Glutamatergic neuron (in vitro differentiated cells): ENCODE data around the gene BRD2. TPM values are rescaled to one million over a fixed set of nuclear protein-coding genes. Genes with fewer than 3 reads are reported as not detected.

Experiments
- DNase-seq: peaks from one replicate; pipeline ENCODE4 v3.0.0; 2022
- H3K27ac Mint-ChIP-seq: one replicate; pipeline ENCODE4 v1.8.0; 2020; ENCODE audit warnings: mild to moderate bottlenecking, mixed read lengths, inconsistent platforms; ENCODE audit not compliant: unreplicated experiment
- H3K27me3 Mint-ChIP-seq: one replicate; pipeline ENCODE4 v1.8.0; 2020; ENCODE audit warnings: mild to moderate bottlenecking, moderate library complexity, mixed read lengths, inconsistent platforms; ENCODE audit not compliant: unreplicated experiment
- H3K36me3 Mint-ChIP-seq: one replicate; pipeline ENCODE4 v1.8.0; 2020; ENCODE audit warnings: mild to moderate bottlenecking, mixed read lengths, inconsistent platforms; ENCODE audit not compliant: unreplicated experiment
- H3K4me1 Mint-ChIP-seq: one replicate; pipeline ENCODE4 v1.8.0; 2020; ENCODE audit warnings: mild to moderate bottlenecking, low read depth, mixed read lengths, inconsistent platforms; ENCODE audit not compliant: unreplicated experiment
- H3K4me3 Mint-ChIP-seq: one replicate; pipeline ENCODE4 v1.8.0; 2020; ENCODE audit warnings: mild to moderate bottlenecking, mixed read lengths, inconsistent platforms; ENCODE audit not compliant: unreplicated experiment
- H3K9me3 Mint-ChIP-seq: one replicate; pipeline ENCODE4 v1.8.0; 2020; ENCODE audit warnings: mild to moderate bottlenecking, moderate library complexity, mixed read lengths, inconsistent platforms; ENCODE audit not compliant: unreplicated experiment
- total RNA-seq: library from RNA; stranded (reverse); fragmentation: NEBNext Ultra II Directional; extraction: Animal tissue kit (Norgen Biotek cat#: 25700); gene quantifications from one replicate; pipeline ENCODE4 v1.2.1, GENCODE V29; 2021; ENCODE audit not compliant: unreplicated experiment
- TF ChIP-seq, protein P1 (sequence below): fragments of 200-600 bp; sonication (generic); IDR thresholded peaks from one replicate; pipeline ENCODE4 v1.5.0; 2021; ENCODE audit not compliant: partially characterized antibody, unreplicated experiment

BRD2 gene
- total RNA-seq, 1 donor from 2014 or later: 213 TPM

DNA sequence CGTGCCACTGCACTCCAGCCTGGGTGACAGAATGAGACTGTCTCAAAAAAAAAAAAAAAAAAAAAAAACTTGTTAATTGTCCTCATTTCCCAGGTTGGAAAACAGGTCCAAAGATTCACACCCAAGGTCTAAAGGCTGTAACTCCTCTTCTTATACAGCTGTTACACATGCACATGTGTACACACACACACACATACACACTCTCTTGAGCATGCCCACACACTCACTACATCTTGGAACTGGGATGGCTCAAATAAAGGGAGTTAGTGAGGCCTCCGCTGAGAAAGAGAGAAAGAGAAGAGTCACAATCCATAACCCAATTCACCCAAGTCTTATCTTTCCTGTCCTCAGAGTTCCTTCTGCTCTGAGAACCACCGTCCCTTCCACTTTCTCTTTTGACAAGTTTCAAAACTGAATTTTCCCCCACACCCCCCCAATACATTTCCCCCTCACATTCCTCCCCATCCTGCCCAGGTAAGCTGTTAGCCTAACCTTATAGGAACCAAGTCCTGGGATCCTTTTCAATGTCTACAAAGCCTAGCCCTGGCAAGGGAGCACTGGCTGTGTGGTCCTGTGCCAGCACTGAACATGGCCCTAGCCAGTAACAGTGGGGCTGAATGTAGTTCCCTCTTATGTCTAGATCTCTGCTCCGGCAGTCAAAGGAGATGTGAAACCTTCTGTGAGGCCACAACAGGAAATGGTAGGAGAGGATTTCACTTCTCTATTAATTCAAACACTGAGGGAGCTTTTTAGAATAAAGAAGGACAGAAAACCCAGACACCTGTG lies 24.3 kb upstream of the BRD2 start:
- Mint-ChIP-seq H3K4me1 (no peaks in the 10 kb centered on the region), H3K27ac (no peak overlapping the region), H3K36me3 (no peaks in the 10 kb centered on the region), H3K9me3 (peaks cover 4% of the 10 kb centered on the region), H3K27me3 (peaks cover 3% of the 10 kb centered on the region), H3K4me3 (no peak overlapping the region)
- DNase-seq: no peak
- TF ChIP-seq, protein P1, sequence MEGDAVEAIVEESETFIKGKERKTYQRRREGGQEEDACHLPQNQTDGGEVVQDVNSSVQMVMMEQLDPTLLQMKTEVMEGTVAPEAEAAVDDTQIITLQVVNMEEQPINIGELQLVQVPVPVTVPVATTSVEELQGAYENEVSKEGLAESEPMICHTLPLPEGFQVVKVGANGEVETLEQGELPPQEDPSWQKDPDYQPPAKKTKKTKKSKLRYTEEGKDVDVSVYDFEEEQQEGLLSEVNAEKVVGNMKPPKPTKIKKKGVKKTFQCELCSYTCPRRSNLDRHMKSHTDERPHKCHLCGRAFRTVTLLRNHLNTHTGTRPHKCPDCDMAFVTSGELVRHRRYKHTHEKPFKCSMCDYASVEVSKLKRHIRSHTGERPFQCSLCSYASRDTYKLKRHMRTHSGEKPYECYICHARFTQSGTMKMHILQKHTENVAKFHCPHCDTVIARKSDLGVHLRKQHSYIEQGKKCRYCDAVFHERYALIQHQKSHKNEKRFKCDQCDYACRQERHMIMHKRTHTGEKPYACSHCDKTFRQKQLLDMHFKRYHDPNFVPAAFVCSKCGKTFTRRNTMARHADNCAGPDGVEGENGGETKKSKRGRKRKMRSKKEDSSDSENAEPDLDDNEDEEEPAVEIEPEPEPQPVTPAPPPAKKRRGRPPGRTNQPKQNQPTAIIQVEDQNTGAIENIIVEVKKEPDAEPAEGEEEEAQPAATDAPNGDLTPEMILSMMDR: no peak

DNA sequence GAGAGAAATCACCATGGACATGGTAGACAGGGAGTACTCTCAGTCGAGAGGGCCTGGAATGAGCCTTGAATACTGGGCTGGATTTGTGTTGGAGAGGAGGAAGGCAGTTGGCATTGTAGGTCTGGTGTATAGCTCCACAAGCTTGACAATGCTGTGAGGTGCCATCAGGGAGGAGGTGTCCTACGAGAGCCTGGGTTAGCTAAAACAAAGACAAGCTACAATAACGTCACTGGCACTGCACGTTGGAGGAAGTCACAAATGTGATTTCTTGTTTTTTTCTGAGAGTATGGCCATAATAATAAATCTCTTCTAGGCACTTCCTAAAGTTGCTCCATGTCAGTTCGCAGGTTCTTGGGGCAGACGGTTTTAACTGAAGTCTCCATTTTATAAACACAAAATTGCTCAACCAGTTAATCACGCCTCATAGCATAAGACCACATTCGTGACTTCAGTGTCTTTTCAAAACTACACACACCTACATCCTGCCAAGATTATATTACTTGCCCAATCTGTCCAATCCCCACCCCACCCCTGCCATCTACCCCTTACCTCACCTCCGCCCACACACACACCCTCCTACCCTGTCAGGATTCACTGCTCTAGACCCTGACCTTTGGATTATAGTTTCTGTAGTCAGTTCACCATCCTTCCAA lies 23.2 kb upstream of the BRD2 start:
- H3K4me1 Mint-ChIP-seq: no peaks in the 10 kb centered on the region
- no peak for DNase-seq
- no peak overlapping the region for H3K27ac Mint-ChIP-seq
- peaks cover 4% of the 10 kb centered on the region for H3K9me3 Mint-ChIP-seq
- TF ChIP-seq, protein P1: no peak
- no peak overlapping the region for H3K4me3 Mint-ChIP-seq
- H3K27me3 Mint-ChIP-seq: peaks cover 4% of the 10 kb centered on the region
- H3K36me3 Mint-ChIP-seq: no peaks in the 10 kb centered on the region

DNA sequence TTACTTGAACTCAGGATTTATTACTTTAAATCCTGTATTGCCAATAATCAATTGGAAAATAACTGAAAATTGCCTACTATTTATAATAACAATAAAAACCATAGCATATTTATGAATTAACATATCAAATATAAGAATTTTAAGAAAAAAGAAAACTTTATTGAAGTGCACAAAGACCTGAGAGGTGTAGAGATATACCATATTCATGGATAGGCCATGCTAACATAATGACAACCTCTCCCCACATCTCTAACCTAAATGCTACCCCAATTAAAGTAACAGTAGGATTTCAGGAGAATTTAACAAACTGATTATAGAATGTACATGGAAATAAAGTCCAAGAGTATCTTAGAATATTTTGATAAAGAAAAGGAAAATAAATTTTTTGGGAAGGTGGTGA lies 22.4 kb upstream of the BRD2 start:
- Mint-ChIP-seq H3K4me1 (no peaks in the 10 kb centered on the region), H3K36me3 (no peaks in the 10 kb centered on the region), H3K9me3 (peaks cover 4% of the 10 kb centered on the region), H3K27ac (no peak overlapping the region), H3K4me3 (no peak overlapping the region), H3K27me3 (peaks cover 4% of the 10 kb centered on the region)
- no peak for DNase-seq
- TF ChIP-seq, protein P1: no peak

DNA sequence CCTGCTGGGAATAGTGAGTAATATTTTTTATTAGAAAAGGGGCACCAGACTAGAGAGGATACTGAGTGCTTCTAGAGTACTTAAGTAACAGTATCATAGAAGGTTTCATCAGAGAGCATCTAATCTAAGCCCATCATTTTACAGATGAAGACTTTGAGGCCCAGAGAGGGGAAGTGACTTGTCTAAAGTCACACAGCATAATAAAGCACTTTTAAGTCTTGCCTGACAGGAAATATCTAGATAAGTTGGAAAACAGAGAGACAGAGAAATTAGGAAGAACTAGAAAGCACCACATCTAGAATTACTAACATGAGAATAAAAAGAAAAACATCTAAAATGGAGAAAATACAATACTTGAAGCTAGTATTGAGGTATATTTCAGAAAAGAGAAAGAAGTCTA lies 21.5 kb upstream of the BRD2 start:
- Mint-ChIP-seq H3K4me3 (no peak overlapping the region), H3K4me1 (no peaks in the 10 kb centered on the region), H3K9me3 (peaks cover 4% of the 10 kb centered on the region), H3K27me3 (peaks cover 4% of the 10 kb centered on the region), H3K27ac (no peak overlapping the region), H3K36me3 (no peaks in the 10 kb centered on the region)
- TF ChIP-seq, protein P1: no peak
- no peak for DNase-seq
